Tibial nerve (tissue), 4 donors: ENCODE measurements around the gene DHX30. TPM values are rescaled to one million over a fixed set of nuclear protein-coding genes. Genes with fewer than 3 reads are reported as not detected.

Experiments
- DNase-seq, 2 donors: peaks; one replicate each; pipeline ENCODE4 v3.0.0-alpha.2; 2019; ENCODE audit warnings: low spot score in 2 of 2
- H3K27ac ChIP-seq, 4 donors: fragments of 200-600 bp; sonication (generic) in 3 of 4; one replicate each; pipeline ENCODE4 v1.5.1; 2017 to 2019; ENCODE audit warnings: mild to moderate bottlenecking in 1 of 4
- H3K27me3 ChIP-seq, 2 donors: fragments of 200-600 bp; sonication (generic) in 1 of 2; one replicate each; pipeline versions ENCODE4 v1.5.1 to v1.6.0; 2017 to 2019
- H3K36me3 ChIP-seq, 3 donors: fragments of 200-600 bp; sonication (generic); one replicate each; pipeline ENCODE4 v1.5.1; 2018 to 2019
- H3K4me1 ChIP-seq, 4 donors: fragments of 200-600 bp; sonication (generic) in 3 of 4; one replicate each; pipeline ENCODE4 v1.5.1; 2017 to 2019
- H3K4me3 ChIP-seq, 4 donors: fragments of 200-600 bp; sonication (generic) in 3 of 4; one replicate each; pipeline ENCODE4 v1.5.1; 2017 to 2019; ENCODE audit warnings: mild to moderate bottlenecking in 1 of 4, moderate library complexity in 1 of 4
- H3K9me3 ChIP-seq, 4 donors: fragments of 200-600 bp; sonication (generic) in 3 of 4; one replicate each; pipeline ENCODE4 v1.5.1; 2017 to 2019
- CTCF ChIP-seq, 5 experiments: fragments of 200-600 bp in 3 of 5; fragments of 450-650 bp in 2 of 5; sonication (generic) in 3 of 5; IDR thresholded peaks; one replicate each; pipeline ENCODE4 v1.5.1; 2016 to 2019; ENCODE audit warnings: antibody characterized with exemption in 5 of 5, mild to moderate bottlenecking in 3 of 5, moderate library complexity in 2 of 5
- EP300 ChIP-seq, 2 donors: sonication (generic); formaldehyde crosslinking; IDR thresholded peaks; one replicate each; pipeline ENCODE4 v1.6.1; 2017; ENCODE audit warnings: antibody characterized with exemption in 2 of 2, mild to moderate bottlenecking in 1 of 2
- POLR2A ChIP-seq, 2 donors: fragments of 450-650 bp; IDR thresholded peaks; one replicate each; pipeline ENCODE4 v1.6.1; 2017; ENCODE audit warnings: antibody characterized with exemption in 2 of 2, mild to moderate bottlenecking in 2 of 2, moderate library complexity in 2 of 2
- WGBS, 2 donors: methylation state at CpG; one replicate each; pipeline ENCODE4 v1.1.5; 2018; 5-methylcytosine and 5-hydroxymethylcytosine counted together
- small RNA-seq: library from RNA; depleted of rRNA; stranded (forward); fragments of <200 nt; gene quantifications from one replicate; pipeline ENCODE3, GENCODE V24; 2016
- total RNA-seq, 4 donors: library from RNA; depleted of rRNA; stranded (reverse); fragments of >200 nt; gene quantifications; one replicate each; pipeline ENCODE4 v1.1.0, GENCODE V29; 2016

The DHX30 gene
- total RNA-seq, 4 donors from 2014 or later = 71.9 to 86.4 (median 78.8) TPM

GRCh38 chr3:47899495-47900108 lies 96.7 kb downstream of the DHX30 start:
- no peak for TF ChIP-seq CTCF (IDR thresholded peaks at IDR 0.05)
- no peak for TF ChIP-seq POLR2A (IDR thresholded peaks at IDR 0.05)
- TF ChIP-seq EP300 (IDR thresholded peaks at IDR 0.05) = no peak
- no peaks in the 10 kb centered on the region for H3K27me3 ChIP-seq
- H3K4me1 ChIP-seq = no peaks in the 10 kb centered on the region
- peaks cover 0 to 71% (median 0%) of the 10 kb centered on the region in 3 donors for H3K36me3 ChIP-seq
- 92% methylated on average over 3 of the region's 3 CpGs for WGBS, 2 donors
- no peak overlapping the region for H3K4me3 ChIP-seq
- H3K27ac ChIP-seq = no peak overlapping the region
- DNase-seq = no peak
- H3K9me3 ChIP-seq = no peaks in the 10 kb centered on the region

Small RNAs within 50 kb of the gene (small RNA-seq; reads per million reads assigned to genes)
- gene MIR1226 = not detected
- not detected for gene RF02271

Other genes starting within 250 kb of the DHX30 start
- 1 to 10 TPM in 1 of 4 donors, under 1 TPM in 2, not detected in 1; under 0.01 to 4.8 (median 0.22) TPM for gene CSPG5, start 224.3 kb upstream of the DHX30 start, total RNA-seq
- 10 to 100 TPM; 27.8 to 37.4 (median 36.1) TPM for gene SMARCC1, start 21.2 kb upstream of the DHX30 start, total RNA-seq
- 100 to 1,000 TPM; 201 to 239 (median 231) TPM for gene MAP4, start 213.3 kb downstream of the DHX30 start, total RNA-seq